WTC11 (cell line): ENCODE results near the gene FNDC3B. TPM values are rescaled to one million over a fixed set of nuclear protein-coding genes. Genes with fewer than 3 reads are reported as not detected.

Source experiments
- ATAC-seq: fragments of 200-7000 bp; cut with Tn5 transposase; 2 replicates; pipeline ENCODE4 v1.10.0; 2021; ENCODE audit warnings: mild to moderate bottlenecking, moderate library complexity
- CTCF ChIA-PET: fragments of 300-600 bp; sonication (Branson Sonifier 250); formaldehyde crosslinking; loops from one replicate; lab custom pipeline; 2021; ENCODE audit warnings: antibody characterized with exemption; lab: Charles Lee
- POLR2A ChIA-PET: fragments of 350-600 bp; sonication (Branson Sonifier 250); formaldehyde crosslinking; loops from one replicate; lab custom pipeline; 2021; ENCODE audit warnings: antibody characterized with exemption; lab: Charles Lee
- DNase-seq: peaks from one replicate; pipeline ENCODE4 v3.0.0; 2021; ENCODE audit warnings: low spot score
- H3K27ac Mint-ChIP-seq: 2 replicates; pipeline ENCODE4 v1.8.0; 2021; ENCODE audit warnings: mixed read lengths
- H3K27me3 Mint-ChIP-seq: 2 replicates; pipeline ENCODE4 v1.8.0; 2021; ENCODE audit warnings: low read depth, mild to moderate bottlenecking, moderate library complexity, mixed read lengths
- H3K36me3 Mint-ChIP-seq: 2 replicates; pipeline ENCODE4 v1.8.0; 2021; ENCODE audit warnings: mixed read lengths
- H3K4me1 Mint-ChIP-seq: 2 replicates; pipeline ENCODE4 v1.8.0; 2022; ENCODE audit warnings: mixed read lengths
- H3K4me3 Mint-ChIP-seq: 2 replicates; pipeline ENCODE4 v1.8.0; 2021; ENCODE audit warnings: mild to moderate bottlenecking, moderate library complexity, mixed read lengths
- H3K9me3 Mint-ChIP-seq: 2 replicates; pipeline ENCODE4 v1.8.0; 2021; ENCODE audit warnings: mixed read lengths
- CDX4 ChIP-seq: fragments of 250-450 bp; sonication (Bioruptor Pico); IDR thresholded peaks from 2 replicates; pipeline ENCODE4 v1.9.0; 2021; ENCODE audit warnings: moderate library complexity, mild to moderate bottlenecking, inconsistent platforms, borderline replicate concordance
- CTCF ChIP-seq: fragments of 200-600 bp; IDR thresholded peaks from 2 replicates; pipeline ENCODE4 v1.8.0; 2022; ENCODE audit warnings: antibody characterized with exemption
- FOXK1 ChIP-seq: sonication (generic); formaldehyde crosslinking; IDR thresholded peaks from 2 replicates; pipeline ENCODE4 v1.8.0; 2022; ENCODE audit warnings: mild to moderate bottlenecking, moderate library complexity, missing genetic modification reagents
- FOXP4 ChIP-seq: sonication (generic); formaldehyde crosslinking; IDR thresholded peaks from 2 replicates; pipeline ENCODE4 v1.8.0; 2022; ENCODE audit warnings: mild to moderate bottlenecking, missing genetic modification reagents
- KAT7 ChIP-seq: sonication (generic); formaldehyde crosslinking; IDR thresholded peaks from 2 replicates; pipeline ENCODE4 v1.8.1; 2023; ENCODE audit warnings: missing genetic modification reagents, mild to moderate bottlenecking, borderline replicate concordance
- MLX ChIP-seq: sonication (generic); formaldehyde crosslinking; IDR thresholded peaks from 2 replicates; pipeline ENCODE4 v1.8.1; 2023; ENCODE audit warnings: mild to moderate bottlenecking, missing genetic modification reagents, moderate library complexity
- NR1H2 ChIP-seq: sonication (generic); formaldehyde crosslinking; IDR thresholded peaks from 2 replicates; pipeline ENCODE4 v1.9.0; 2021; ENCODE audit warnings: mild to moderate bottlenecking, moderate library complexity, missing genetic modification reagents
- RELA ChIP-seq: sonication (generic); formaldehyde crosslinking; IDR thresholded peaks from 2 replicates; pipeline ENCODE4 v1.8.1; 2022; ENCODE audit warnings: missing genetic modification reagents, mild to moderate bottlenecking, borderline replicate concordance
- SP1 ChIP-seq: sonication (generic); formaldehyde crosslinking; conservative IDR thresholded peaks from 2 replicates; pipeline ENCODE4 v1.8.1; 2022; ENCODE audit warnings: missing genetic modification reagents
- TEAD1 ChIP-seq: sonication (generic); formaldehyde crosslinking; IDR thresholded peaks from 2 replicates; pipeline ENCODE4 v1.8.0; 2022; ENCODE audit warnings: mild to moderate bottlenecking, missing genetic modification reagents
- USF1 ChIP-seq: sonication (generic); formaldehyde crosslinking; IDR thresholded peaks from 2 replicates; pipeline ENCODE4 v1.8.0; 2022; ENCODE audit warnings: mild to moderate bottlenecking, missing genetic modification reagents
- ZBTB43 ChIP-seq: sonication (generic); formaldehyde crosslinking; IDR thresholded peaks from 2 replicates; pipeline ENCODE4 v1.8.1; 2023; ENCODE audit warnings: mild to moderate bottlenecking, missing genetic modification reagents
- ZNF138 ChIP-seq: sonication (generic); formaldehyde crosslinking; conservative IDR thresholded peaks from 2 replicates; pipeline ENCODE4 v1.8.1; 2022; ENCODE audit warnings: mild to moderate bottlenecking, moderate library complexity, missing genetic modification reagents
- ZNF532 ChIP-seq: fragments of 250-450 bp; sonication (Bioruptor Pico); IDR thresholded peaks from 2 replicates; pipeline ENCODE4 v1.9.0; 2021; ENCODE audit warnings: mild to moderate bottlenecking, borderline replicate concordance
- ZSCAN18 ChIP-seq: fragments of 250-450 bp; sonication (Bioruptor Pico); IDR thresholded peaks from 2 replicates; pipeline ENCODE4 v2.1.2; 2022; ENCODE audit warnings: mild to moderate bottlenecking, moderate library complexity
- total RNA-seq: library from RNA; stranded (reverse); gene quantifications from 3 replicates; pipeline ENCODE4 v1.2.3, GENCODE V29; 2021

The FNDC3B gene
- total RNA-seq, 1 experiment from 2014 or later = 42.8 TPM

- no peak for TF ChIP-seq ZBTB43 (CRISPR knock-in tag)
- no peak for TF ChIP-seq CDX4
Measured at GRCh38 chr3:172012775-172013174, 26.6 kb upstream of the FNDC3B start (continued).

GRCh38 chr3:172014145-172014544 lies 25.2 kb upstream of the FNDC3B start:
- ChIA-PET CTCF (no interaction called here), POLR2A (no interaction called here)
- no peak overlapping the region for H3K4me3 Mint-ChIP-seq
- H3K27me3 Mint-ChIP-seq = no peaks in the 10 kb centered on the region
- H3K9me3 Mint-ChIP-seq = peaks cover 4% of the 10 kb centered on the region
- no peak for DNase-seq
- no peak for ATAC-seq
- peaks cover 13% of the 10 kb centered on the region for H3K4me1 Mint-ChIP-seq
- TF ChIP-seq SP1 (CRISPR knock-in tag) = no peak
- no peak for TF ChIP-seq ZBTB43 (CRISPR knock-in tag)
- TF ChIP-seq FOXK1 (CRISPR knock-in tag) = no peak
- TF ChIP-seq MLX (CRISPR knock-in tag) = no peak
- no peak for TF ChIP-seq USF1 (CRISPR knock-in tag)
- TF ChIP-seq ZNF138 (CRISPR knock-in tag) = no peak
- no peak for TF ChIP-seq FOXP4 (CRISPR knock-in tag)
- no peak for TF ChIP-seq KAT7 (CRISPR knock-in tag)
- TF ChIP-seq CTCF = no peak
- no peak for TF ChIP-seq RELA
- TF ChIP-seq ZSCAN18 = no peak
- TF ChIP-seq ZNF532 (CRISPR knock-in tag) = no peak
- TF ChIP-seq NR1H2 (CRISPR knock-in tag) = no peak
- no peak for TF ChIP-seq TEAD1 (CRISPR knock-in tag)
- no peaks in the 10 kb centered on the region for H3K36me3 Mint-ChIP-seq
- no peak overlapping the region for H3K27ac Mint-ChIP-seq
